Left lung (tissue), 10 donors: ENCODE measurements around the gene FGGY. TPM values are rescaled to one million over a fixed set of nuclear protein-coding genes. Genes with fewer than 3 reads are reported as not detected.
A peak's percentile ranks its signal among the peaks of the same experiment; 100 is the strongest.

Experiments used
- ATAC-seq: fragments of 200-7000 bp; cut with Tn5 transposase; one replicate; pipeline ENCODE4 v1.9.1; 2020; ENCODE audit warnings: moderate library complexity
- DNase-seq, 4 donors: peaks; one replicate each; pipeline ENCODE4 v3.0.0-alpha.2; 2013 to 2020
- H3K27ac ChIP-seq, 2 donors: fragments of 200-600 bp; sonication (generic) in 1 of 2; one replicate each; pipeline versions ENCODE4 v1.5.0 to v1.8.0; 2020 to 2021
- H3K27me3 ChIP-seq, 2 donors: fragments of 200-600 bp; sonication (generic) in 1 of 2; one replicate each; pipeline versions ENCODE4 v1.5.0 to v1.8.0; 2020 to 2021
- H3K36me3 ChIP-seq, 2 donors: fragments of 200-600 bp; sonication (generic) in 1 of 2; one replicate each; pipeline versions ENCODE4 v1.5.0 to v1.8.0; 2020 to 2021
- H3K4me1 ChIP-seq, 2 donors: fragments of 200-600 bp; one replicate each; pipeline ENCODE4 v1.8.0; 2021
- H3K4me3 ChIP-seq, 2 donors: fragments of 200-600 bp; sonication (generic) in 1 of 2; one replicate each; pipeline versions ENCODE4 v1.5.0 to v1.8.0; 2020 to 2021; ENCODE audit warnings: mild to moderate bottlenecking in 1 of 2
- H3K9me3 ChIP-seq, 2 donors: fragments of 200-600 bp; sonication (generic) in 1 of 2; one replicate each; pipeline versions ENCODE4 v1.5.0 to v1.8.0; 2020 to 2021
- intact Hi-C, 2 donors: fragments of 100-400 bp; cut with DNase I; formaldehyde crosslinking; loops; one replicate each; pipeline versions ENCODE4 v1.11.2 to v1.14.2; 2022
- polyA plus RNA-seq, 6 donors: library from polyadenylated mRNA; unstranded; fragments of 120-200 nt; gene quantifications; one replicate each; pipeline ENCODE4 v1.2.1, GENCODE V29; 2013; ENCODE audit not compliant: insufficient read length in 6 of 6
- total RNA-seq, 2 donors: library from RNA; stranded (reverse); fragmentation: NEBNext Ultra II Directional; extraction: Animal tissue kit (Norgen Biotek cat#: 25700); gene quantifications; one replicate each; pipeline ENCODE4 v1.2.1, GENCODE V29; 2021
- TF ChIP-seq, protein P1 (sequence below), 2 donors: fragments of 200-600 bp; sonication (generic) in 1 of 2; IDR thresholded peaks; one replicate each; pipeline versions ENCODE4 v1.5.0 to v1.8.0; 2021; ENCODE audit warnings: antibody characterized with exemption in 2 of 2
- donor health status: DM: no; HTN: yes; CAD: no.
- donor health status: DM: no; HTN: no; CAD: no.

FGGY gene
- total and polyA plus RNA-seq, 8 donors = 13.5 to 22.7 (median 18.4) TPM

DNA sequence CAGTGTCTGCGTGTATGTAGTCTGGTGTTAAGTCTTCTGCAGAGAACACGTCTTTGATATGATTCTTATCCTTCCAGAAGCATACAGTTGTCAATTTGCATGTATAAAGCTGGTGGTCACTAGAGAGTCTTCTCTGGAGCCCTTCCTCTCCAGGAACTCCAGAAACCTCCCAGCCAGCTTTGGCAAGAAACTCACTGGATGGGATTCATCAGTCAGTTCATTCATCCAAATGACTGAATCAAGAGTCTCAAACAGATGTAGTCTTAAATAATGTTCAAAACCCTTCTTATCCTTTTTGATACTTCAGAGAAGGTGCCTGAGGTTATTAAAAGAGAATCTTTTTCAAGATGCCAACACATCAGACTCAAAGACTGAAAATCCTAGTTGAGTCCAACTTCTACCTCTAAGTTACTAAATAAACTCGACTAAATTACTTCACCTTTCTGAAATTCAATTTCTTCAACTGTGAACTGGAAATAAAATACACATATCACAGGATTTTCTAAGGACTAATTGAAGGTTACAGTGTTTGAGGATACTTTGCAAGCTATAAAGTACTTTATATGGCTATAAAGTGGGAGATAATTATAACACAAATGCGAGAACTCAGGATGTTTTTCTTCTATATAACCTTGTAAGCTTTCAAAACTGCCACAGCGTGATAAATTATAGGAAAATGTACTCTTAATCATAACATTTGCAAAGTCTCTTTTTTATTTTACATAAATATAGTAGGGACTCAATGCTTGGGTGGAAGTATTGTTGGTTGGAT is 252.4 kb downstream of the FGGY start:
- DNase-seq (no peak), ATAC-seq (no peak)
- TF ChIP-seq, protein P1, sequence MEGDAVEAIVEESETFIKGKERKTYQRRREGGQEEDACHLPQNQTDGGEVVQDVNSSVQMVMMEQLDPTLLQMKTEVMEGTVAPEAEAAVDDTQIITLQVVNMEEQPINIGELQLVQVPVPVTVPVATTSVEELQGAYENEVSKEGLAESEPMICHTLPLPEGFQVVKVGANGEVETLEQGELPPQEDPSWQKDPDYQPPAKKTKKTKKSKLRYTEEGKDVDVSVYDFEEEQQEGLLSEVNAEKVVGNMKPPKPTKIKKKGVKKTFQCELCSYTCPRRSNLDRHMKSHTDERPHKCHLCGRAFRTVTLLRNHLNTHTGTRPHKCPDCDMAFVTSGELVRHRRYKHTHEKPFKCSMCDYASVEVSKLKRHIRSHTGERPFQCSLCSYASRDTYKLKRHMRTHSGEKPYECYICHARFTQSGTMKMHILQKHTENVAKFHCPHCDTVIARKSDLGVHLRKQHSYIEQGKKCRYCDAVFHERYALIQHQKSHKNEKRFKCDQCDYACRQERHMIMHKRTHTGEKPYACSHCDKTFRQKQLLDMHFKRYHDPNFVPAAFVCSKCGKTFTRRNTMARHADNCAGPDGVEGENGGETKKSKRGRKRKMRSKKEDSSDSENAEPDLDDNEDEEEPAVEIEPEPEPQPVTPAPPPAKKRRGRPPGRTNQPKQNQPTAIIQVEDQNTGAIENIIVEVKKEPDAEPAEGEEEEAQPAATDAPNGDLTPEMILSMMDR (IDR thresholded peaks at IDR 0.05) = no peak
- intact Hi-C loops = no loop called here
- Histone ChIP-seq H3K36me3 (no peaks in the 10 kb centered on the region), H3K27me3 (no peaks in the 10 kb centered on the region), H3K27ac (peak overlapping the region in 1 of 2 donors; percentile 89), H3K4me1 (peaks cover 0 to 28% of the 10 kb centered on the region in 2 donors), H3K9me3 (no peaks in the 10 kb centered on the region), H3K4me3 (no peak overlapping the region)

DNA sequence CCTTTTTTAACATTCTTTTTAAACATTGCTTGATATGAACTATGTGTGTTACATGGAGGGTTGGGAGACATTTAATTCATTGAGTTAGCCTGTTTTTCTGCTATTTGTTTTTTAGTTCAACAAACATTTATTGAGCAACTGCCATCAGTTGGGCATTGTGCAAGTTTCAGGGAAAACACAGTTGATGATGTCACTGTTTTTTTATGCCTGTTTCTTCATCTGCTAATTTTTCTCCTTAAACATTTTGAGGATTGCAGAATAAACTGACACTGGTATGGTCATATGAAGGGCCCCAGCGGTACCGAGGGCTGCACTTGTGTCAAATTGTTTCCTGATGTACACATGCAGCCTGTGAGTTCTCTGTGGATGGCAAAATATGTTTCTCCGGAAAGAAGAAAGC is 253.0 kb downstream of the FGGY start:
- Histone ChIP-seq H3K4me3 (no peak overlapping the region), H3K36me3 (no peaks in the 10 kb centered on the region), H3K27ac (peak overlapping the region; percentile 33 to 89), H3K9me3 (no peaks in the 10 kb centered on the region), H3K27me3 (no peaks in the 10 kb centered on the region), H3K4me1 (peaks cover 0 to 28% of the 10 kb centered on the region in 2 donors)
- intact Hi-C loops = no loop called here
- TF ChIP-seq, protein P1 (IDR thresholded peaks at IDR 0.05) = no peak
- DNase-seq (peak; percentile 48 to 60 (median 54)), ATAC-seq (peak; percentile 76)

DNA sequence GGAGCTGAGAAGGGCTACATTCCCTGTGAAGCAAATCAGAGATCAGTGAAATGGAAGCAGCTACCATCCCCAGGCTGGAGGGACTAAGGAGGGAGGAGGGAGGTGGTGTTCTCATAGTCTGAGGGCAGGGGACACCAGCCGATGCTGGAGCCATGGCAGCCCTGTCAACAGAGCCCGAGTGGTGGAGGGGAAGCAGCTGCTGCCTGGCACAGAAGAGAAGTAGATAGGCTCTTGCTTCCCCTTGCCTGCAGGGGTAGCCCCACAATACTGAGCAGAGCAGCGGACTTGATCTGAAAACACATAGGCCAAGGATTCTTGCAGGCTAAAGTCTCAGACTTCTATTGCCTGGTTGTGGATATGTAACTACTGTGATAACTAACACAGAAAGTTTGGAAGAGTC is 255.1 kb downstream of the FGGY start:
- H3K4me3 ChIP-seq = no peak overlapping the region
- H3K27ac ChIP-seq = peak overlapping the region in 1 of 2 donors; percentile 42
- intact Hi-C loops = no loop called here
- H3K36me3 ChIP-seq = no peaks in the 10 kb centered on the region
- TF ChIP-seq, protein P1 (IDR thresholded peaks at IDR 0.05) = peak in 1 of 2 donors; percentile 14
- DNase-seq = peak in 1 of 4 donors; percentile 77
- H3K4me1 ChIP-seq = peaks cover 0 to 28% of the 10 kb centered on the region in 2 donors
- H3K27me3 ChIP-seq = no peaks in the 10 kb centered on the region
- ATAC-seq = peak; percentile 41
- no peaks in the 10 kb centered on the region for H3K9me3 ChIP-seq

DNA sequence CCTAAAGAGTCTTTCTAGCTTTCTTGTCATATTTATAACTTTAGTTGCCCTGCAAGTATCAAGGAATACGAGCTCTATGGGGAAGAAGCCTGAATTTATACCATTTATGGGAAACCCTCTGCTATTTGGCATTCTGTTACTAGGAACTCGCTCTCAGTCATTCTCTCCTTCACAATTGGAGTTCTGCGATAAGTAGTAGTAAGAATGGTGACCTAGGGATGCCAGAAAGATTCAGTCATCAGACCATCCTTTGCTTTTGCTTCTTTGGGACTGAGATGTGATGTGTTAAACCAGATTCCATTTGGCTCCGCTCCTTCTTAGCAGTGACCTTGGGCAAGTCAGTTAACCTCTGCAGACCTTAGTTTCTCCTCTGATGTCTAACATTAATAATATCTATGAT is 256.5 kb downstream of the FGGY start:
- TF ChIP-seq, protein P1 (IDR thresholded peaks at IDR 0.05) = no peak
- DNase-seq = no peak
- Histone ChIP-seq H3K27me3 (no peaks in the 10 kb centered on the region), H3K4me1 (peaks cover 0 to 28% of the 10 kb centered on the region in 2 donors), H3K27ac (no peak overlapping the region), H3K4me3 (no peak overlapping the region), H3K36me3 (no peaks in the 10 kb centered on the region), H3K9me3 (peaks cover 0 to 11% of the 10 kb centered on the region in 2 donors)
- ATAC-seq = no peak
- intact Hi-C loops = no loop called here

DNA sequence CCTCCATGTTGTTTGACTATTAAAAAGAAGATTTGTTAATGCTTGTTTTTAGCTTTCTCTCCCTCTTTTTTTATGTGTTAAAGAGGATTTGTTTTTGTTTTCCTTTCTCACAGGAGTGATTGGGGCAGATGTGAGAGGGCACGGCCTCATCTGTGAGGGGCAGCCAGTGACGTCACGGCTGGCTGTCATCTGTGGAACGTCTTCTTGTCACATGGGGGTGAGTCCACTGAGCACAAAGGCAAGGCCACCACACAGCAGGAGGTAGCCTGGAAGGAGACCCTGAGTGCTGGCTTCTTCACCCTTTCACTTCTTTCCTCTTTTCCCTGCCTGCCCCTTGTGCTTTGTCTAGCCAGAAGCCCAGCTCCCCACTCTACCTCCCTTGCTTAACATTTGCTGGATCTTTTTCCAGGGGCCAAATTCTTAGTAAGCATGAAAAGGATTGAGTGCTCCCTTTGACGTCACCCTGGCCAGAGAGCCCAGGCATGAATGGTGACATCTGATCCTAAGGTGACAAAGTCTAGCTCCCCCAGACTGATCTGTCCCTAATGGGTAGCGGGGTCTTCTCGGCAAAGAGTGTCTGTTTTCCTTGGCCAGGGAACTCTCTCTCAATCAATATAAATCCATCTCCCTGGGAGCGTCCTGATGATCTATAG is 257.2 kb downstream of the FGGY start:
- H3K4me1 ChIP-seq = peaks cover 0 to 28% of the 10 kb centered on the region in 2 donors
- intact Hi-C loops = no loop called here
- DNase-seq (peak in 1 of 4 donors; percentile 49), ATAC-seq (no peak)
- peaks cover 0 to 16% of the 10 kb centered on the region in 2 donors for H3K9me3 ChIP-seq
- TF ChIP-seq, protein P1 (IDR thresholded peaks at IDR 0.05) = no peak
- H3K27ac ChIP-seq = no peak overlapping the region
- no peaks in the 10 kb centered on the region for H3K36me3 ChIP-seq
- no peaks in the 10 kb centered on the region for H3K27me3 ChIP-seq
- H3K4me3 ChIP-seq = no peak overlapping the region
